Psoas muscle (tissue), 8 donors: ENCODE measurements around the gene RNF17. TPM values are rescaled to one million over a fixed set of nuclear protein-coding genes. Genes with fewer than 3 reads are reported as not detected.

Experiments used
- ATAC-seq, 4 donors: fragments of 200-7000 bp; cut with Tn5 transposase; one replicate each; pipeline ENCODE4 v1.9.1; 2020; ENCODE audit warnings: moderate library complexity in 3 of 4, mild to moderate bottlenecking in 2 of 4
- DNase-seq, 2 donors: peaks; one replicate each; pipeline ENCODE4 v3.0.0-alpha.2; 2020
- H3K27ac ChIP-seq: fragments of 200-600 bp; one replicate; pipeline ENCODE4 v1.8.0; 2022
- H3K27me3 ChIP-seq, 3 donors: fragments of 200-600 bp in 1 of 3; one replicate each; pipeline versions ENCODE4 v1.6.1 to v1.8.0; 2013 to 2022; ENCODE audit warnings: low read length in 2 of 3, mild to moderate bottlenecking in 2 of 3, moderate library complexity in 1 of 3; ENCODE audit not compliant: insufficient read depth in 3 of 3
- H3K36me3 ChIP-seq, 2 donors: fragments of 200-600 bp in 1 of 2; one replicate each; pipeline versions ENCODE4 v1.6.1 to v1.8.0; 2013 to 2022; ENCODE audit warnings: low read depth in 1 of 2, mild to moderate bottlenecking in 1 of 2, moderate library complexity in 1 of 2; ENCODE audit not compliant: insufficient read depth in 1 of 2
- H3K4me1 ChIP-seq: fragments of 200-600 bp; one replicate; pipeline ENCODE4 v1.8.0; 2022
- H3K4me3 ChIP-seq: fragments of 200-600 bp; one replicate; pipeline ENCODE4 v1.8.0; 2022; ENCODE audit warnings: mild to moderate bottlenecking
- H3K9me3 ChIP-seq: fragments of 200-600 bp; one replicate; pipeline ENCODE4 v1.8.0; 2022
- CTCF ChIP-seq: fragments of 200-600 bp; IDR thresholded peaks from one replicate; pipeline ENCODE4 v1.8.0; 2022; ENCODE audit warnings: antibody characterized with exemption
- WGBS, 3 donors: extraction: QIAGEN DNeasy Blood & Tissue Kit; methylation state at CpG; one replicate each; pipeline versions ENCODE4 v1.1.6 to v1.1.7; 2013; 5-methylcytosine and 5-hydroxymethylcytosine counted together
- intact Hi-C, 2 donors: fragments of 100-400 bp; cut with DNase I; formaldehyde crosslinking; loops; one replicate each; pipeline versions ENCODE4 v1.11.0 to v1.14.2; 2022
- long read RNA-seq, 2 donors: library from polyadenylated mRNA; unstranded; transcript quantifications; one replicate each; pipeline ENCODE4 v2.0.0, GENCODE V29; 2021
- polyA plus RNA-seq, 3 donors: library from polyadenylated mRNA; stranded (reverse); fragments of 200-250 nt; gene quantifications; one replicate each; pipeline ENCODE4 v1.2.3, GENCODE V29; 2013
- total RNA-seq, 4 donors: library from RNA; stranded (reverse); fragmentation: NEBNext Ultra II Directional in 2 of 4; extraction: Animal tissue kit (Norgen Biotek cat#: 25700) in 2 of 4; gene quantifications; one replicate each; pipeline versions ENCODE4 v1.2.1 to v1.2.4, GENCODE V29; 2021 to 2023
- donor health status: healthy with polysubstance abuse.
- donor health status: DM: no; HTN: no; CAD: no; lungs with moderate emphysema.
- donor health status: Bipolar disorder and iron deficiency.
- donor health status: healthy.
- donor health status: DM: yes; HTN: yes; CAD: no.
- donor health status: DM: no; HTN: no; CAD: no.
- donor health status: DM: no; HTN: no; CAD: no.
- donor health status: DM: yes; HTN: yes; CAD: no.

The RNF17 gene
- total RNA-seq, result under 1 TPM in 1 of 4 donors, not detected in 3; 0.60 TPM
- under 1 TPM in 1 of 3 donors, not detected in 2; 0.05 TPM for polyA plus RNA-seq
- long read RNA-seq, donor 1, result 0 reads
- long read RNA-seq, donor 2, result 0 reads

- intact Hi-C loops, result no loop called here
- H3K27me3 ChIP-seq, result peaks cover 0 to 2% (median 0%) of the 10 kb centered on the region in 3 donors
- H3K4me1 ChIP-seq, result no peaks in the 10 kb centered on the region
- H3K36me3 ChIP-seq, result no peaks in the 10 kb centered on the region
- H3K4me3 ChIP-seq, result no peak within 1 kb of the TSS
- no peak within 1 kb of the TSS for H3K27ac ChIP-seq
- ATAC-seq (peak in 1 of 4 donors; percentile 56), DNase-seq (no peak)
- H3K9me3 ChIP-seq, result peaks cover 6% of the 10 kb centered on the region
- no peak for TF ChIP-seq CTCF
- WGBS, 3 donors, result 91 to 92% (median 91%) methylated on average over 28 of the region's 28 CpGs
Measured at GRCh38 chr13:24763596-24764275, at the start of gene RNF17. RNF17 (plus strand) TSS chr13:24764169; CDS start chr13:24764204, 35 bp downstream.

GRCh38 chr13:24716011-24716410, 48.0 kb upstream of the RNF17 start:
- Histone ChIP-seq H3K27ac (no peak overlapping the region), H3K36me3 (no peaks in the 10 kb centered on the region), H3K4me3 (no peak overlapping the region), H3K9me3 (no peaks in the 10 kb centered on the region), H3K4me1 (peaks cover 12% of the 10 kb centered on the region), H3K27me3 (no peaks in the 10 kb centered on the region)
- intact Hi-C loops, result no loop called here
- TF ChIP-seq CTCF, result no peak
- DNase-seq, result no peak
- WGBS, 3 donors, result 49 to 53% (median 50%) methylated on average over 5 of the region's 5 CpGs
- ATAC-seq, result no peak

- Histone ChIP-seq H3K4me1 (peaks cover 12% of the 10 kb centered on the region), H3K4me3 (no peak overlapping the region), H3K9me3 (no peaks in the 10 kb centered on the region), H3K27ac (no peak overlapping the region), H3K36me3 (no peaks in the 10 kb centered on the region), H3K27me3 (no peaks in the 10 kb centered on the region)
- WGBS, 3 donors, result 49 to 71% (median 62%) methylated on average over 7 of the region's 7 CpGs
- no peak for TF ChIP-seq CTCF
- intact Hi-C loops, result no loop called here
- ATAC-seq, result no peak
- DNase-seq, result peak in 1 of 2 donors; percentile 15
Measured at GRCh38 chr13:24716446-24716845, 47.5 kb upstream of the RNF17 start.

GRCh38 chr13:24717217-24717616, 46.8 kb upstream of the RNF17 start:
- no peaks in the 10 kb centered on the region for H3K27me3 ChIP-seq
- peak in 1 of 2 donors; percentile 6 for DNase-seq
- no peak overlapping the region for H3K4me3 ChIP-seq
- H3K4me1 ChIP-seq, result peaks cover 12% of the 10 kb centered on the region
- H3K36me3 ChIP-seq, result no peaks in the 10 kb centered on the region
- H3K9me3 ChIP-seq, result no peaks in the 10 kb centered on the region
- 67 to 84% (median 79%) methylated on average over 4 of the region's 4 CpGs for WGBS, 3 donors
- no peak for ATAC-seq
- no peak for TF ChIP-seq CTCF
- intact Hi-C loops, result no loop called here
- no peak overlapping the region for H3K27ac ChIP-seq
